Nephron progenitor cell (in vitro differentiated cells): ENCODE measurements around the gene ALPL.

Source experiments
- DNase-seq: peaks from one replicate; pipeline ENCODE4 v3.0.0; 2021
- H3K27ac Mint-ChIP-seq: 2 replicates; pipeline ENCODE4 v1.8.0; 2021; ENCODE audit warnings: mild to moderate bottlenecking, moderate library complexity, mixed read lengths
- H3K27me3 Mint-ChIP-seq: 2 replicates; pipeline ENCODE4 v1.8.0; 2021; ENCODE audit warnings: mild to moderate bottlenecking, low read depth, mixed read lengths; ENCODE audit not compliant: poor library complexity
- H3K36me3 Mint-ChIP-seq: 2 replicates; pipeline ENCODE4 v1.8.0; 2021; ENCODE audit warnings: low read depth, mixed read lengths
- H3K4me1 Mint-ChIP-seq: 2 replicates; pipeline ENCODE4 v1.8.0; 2021; ENCODE audit warnings: mixed read lengths
- H3K4me3 Mint-ChIP-seq: 2 replicates; pipeline ENCODE4 v1.8.0; 2021; ENCODE audit warnings: mild to moderate bottlenecking, moderate library complexity, mixed read lengths
- H3K9me3 Mint-ChIP-seq: 2 replicates; pipeline ENCODE4 v1.8.0; 2021; ENCODE audit warnings: mild to moderate bottlenecking, moderate library complexity, mixed read lengths
- CTCF ChIP-seq: fragments of 200-600 bp; sonication (generic); IDR thresholded peaks from 2 replicates; pipeline ENCODE4 v1.5.0; 2021; ENCODE audit warnings: antibody characterized with exemption

The ALPL gene

DNA sequence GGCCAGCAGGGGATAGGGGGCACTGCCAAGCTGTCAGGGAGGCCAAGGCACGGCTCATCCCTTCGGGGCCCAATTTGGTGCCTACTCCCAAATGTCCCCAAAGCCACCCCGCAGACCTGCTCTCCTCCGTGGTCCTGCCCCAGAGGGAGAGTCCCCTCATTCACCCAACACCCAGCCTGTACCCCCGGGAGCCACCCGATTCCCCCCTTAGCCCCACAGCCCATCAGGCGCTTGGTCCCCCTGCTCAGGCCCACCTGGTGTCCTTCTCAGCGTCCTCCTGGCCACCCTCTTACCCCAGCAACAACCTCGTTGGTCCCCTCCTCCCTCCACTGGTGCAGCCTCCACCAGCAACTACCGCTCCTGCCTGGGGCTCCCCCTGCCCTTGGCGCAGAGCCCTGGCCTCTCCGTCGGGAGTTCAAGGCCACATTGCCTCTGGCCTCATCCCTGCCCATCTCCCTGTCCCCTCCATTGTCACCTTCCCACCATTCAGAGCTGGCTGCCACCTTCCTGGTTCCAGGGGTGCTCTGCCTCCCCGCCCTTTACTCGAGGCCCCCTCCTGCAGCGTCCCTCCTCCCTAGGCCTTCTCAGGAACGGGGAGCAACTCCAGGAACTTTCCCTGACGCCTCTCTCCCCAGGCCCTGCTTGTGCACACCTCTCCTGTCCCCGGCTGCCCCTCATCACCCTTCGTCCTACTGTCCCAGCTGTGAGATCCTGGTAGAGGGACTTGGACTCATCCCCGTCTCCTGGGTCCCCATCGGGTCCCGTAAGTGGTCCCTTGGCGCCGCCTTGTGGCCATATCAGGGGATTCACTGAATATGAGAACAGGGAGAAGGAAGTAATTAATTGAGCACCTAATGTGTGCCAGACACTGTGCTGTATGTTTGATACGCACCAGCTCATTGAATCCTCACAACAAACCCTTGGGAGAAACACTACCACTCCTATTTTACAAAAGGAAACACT is 86.0 kb downstream of the ALPL start:
- H3K36me3 Mint-ChIP-seq = no peaks in the 10 kb centered on the region
- peak; percentile 76 for DNase-seq
- peaks cover 10% of the 10 kb centered on the region for H3K4me1 Mint-ChIP-seq
- H3K9me3 Mint-ChIP-seq = no peaks in the 10 kb centered on the region
- peak; percentile 58 for TF ChIP-seq CTCF
- H3K27me3 Mint-ChIP-seq = peaks cover 10% of the 10 kb centered on the region
- no peak overlapping the region for H3K27ac Mint-ChIP-seq
- no peak overlapping the region for H3K4me3 Mint-ChIP-seq

- no peak for DNase-seq
- Mint-ChIP-seq H3K27ac (no peak overlapping the region), H3K4me1 (peaks cover 5% of the 10 kb centered on the region), H3K9me3 (no peaks in the 10 kb centered on the region), H3K27me3 (peaks cover 12% of the 10 kb centered on the region), H3K36me3 (no peaks in the 10 kb centered on the region), H3K4me3 (no peak overlapping the region)
- TF ChIP-seq CTCF = no peak
Measured at GRCh38 chr1:21596174-21596573, 87.0 kb downstream of the ALPL start.

GRCh38 chr1:21596628-21597027 is 87.4 kb downstream of the ALPL start:
- no peak for DNase-seq
- Mint-ChIP-seq H3K27ac (no peak overlapping the region), H3K4me3 (no peak overlapping the region), H3K4me1 (peaks cover 5% of the 10 kb centered on the region), H3K27me3 (peaks cover 12% of the 10 kb centered on the region), H3K36me3 (no peaks in the 10 kb centered on the region), H3K9me3 (no peaks in the 10 kb centered on the region)
- TF ChIP-seq CTCF = no peak

- peaks cover 6% of the 10 kb centered on the region for H3K27me3 Mint-ChIP-seq
- H3K4me3 Mint-ChIP-seq = no peak overlapping the region
- peaks cover 8% of the 10 kb centered on the region for H3K4me1 Mint-ChIP-seq
- DNase-seq = no peak
- no peaks in the 10 kb centered on the region for H3K9me3 Mint-ChIP-seq
- H3K27ac Mint-ChIP-seq = no peak overlapping the region
- no peak for TF ChIP-seq CTCF
- H3K36me3 Mint-ChIP-seq = no peaks in the 10 kb centered on the region
Measured at GRCh38 chr1:21597753-21598152, 88.5 kb downstream of the ALPL start.

DNA sequence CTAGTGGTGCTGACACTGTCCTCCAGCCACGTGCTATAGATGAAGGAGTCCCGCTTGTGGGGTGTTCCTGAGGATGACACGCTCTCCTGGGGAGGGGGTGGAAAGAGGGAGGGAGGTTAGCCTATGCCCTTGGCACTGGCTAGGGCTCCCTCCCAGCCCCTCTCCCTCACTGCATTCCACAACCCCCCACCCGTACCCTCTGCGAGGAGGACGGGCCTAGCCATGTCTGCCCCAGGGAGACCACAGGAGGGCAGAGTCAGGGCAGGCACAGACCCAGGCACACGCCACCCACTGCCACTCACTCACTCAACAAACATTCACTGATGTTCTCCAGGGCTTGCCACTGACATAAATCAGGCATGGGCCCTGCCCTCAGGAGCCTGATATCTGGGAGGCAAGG is 89.2 kb downstream of the ALPL start:
- TF ChIP-seq CTCF = no peak
- H3K27me3 Mint-ChIP-seq = peaks cover 4% of the 10 kb centered on the region
- no peak overlapping the region for H3K4me3 Mint-ChIP-seq
- H3K4me1 Mint-ChIP-seq = peaks cover 10% of the 10 kb centered on the region
- no peak overlapping the region for H3K27ac Mint-ChIP-seq
- H3K36me3 Mint-ChIP-seq = no peaks in the 10 kb centered on the region
- no peaks in the 10 kb centered on the region for H3K9me3 Mint-ChIP-seq
- DNase-seq = no peak

- H3K4me3 Mint-ChIP-seq = no peak overlapping the region
- no peak for TF ChIP-seq CTCF
- DNase-seq = no peak
- H3K36me3 Mint-ChIP-seq = no peaks in the 10 kb centered on the region
- H3K27ac Mint-ChIP-seq = no peak overlapping the region
- H3K27me3 Mint-ChIP-seq = peaks cover 4% of the 10 kb centered on the region
- H3K9me3 Mint-ChIP-seq = no peaks in the 10 kb centered on the region
- H3K4me1 Mint-ChIP-seq = peaks cover 14% of the 10 kb centered on the region
Measured at GRCh38 chr1:21598904-21599303, 89.7 kb downstream of the ALPL start.
